H9 (cell line): Measurements from ENCODE around the gene HMCN1. TPM values are rescaled to one million over a fixed set of nuclear protein-coding genes. Genes with fewer than 3 reads are reported as not detected.

ENCODE experiments used
- DNase-seq: peaks from one replicate; pipeline ENCODE4 v3.0.0-alpha.2; 2017
- H2AFZ ChIP-seq: one replicate; pipeline ENCODE4 v1.6.1; 2013; ENCODE audit warnings: mild to moderate bottlenecking, low read length, control low read depth, moderate library complexity
- H2AK5ac ChIP-seq: 2 replicates; pipeline ENCODE4 v1.6.1; 2013; ENCODE audit warnings: low read length, control low read depth, mixed read lengths; ENCODE audit not compliant: insufficient read length
- H2BK120ac ChIP-seq: one replicate; pipeline ENCODE4 v1.6.1; 2013; ENCODE audit warnings: low read depth, mild to moderate bottlenecking, low read length, control low read depth, inconsistent platforms; ENCODE audit not compliant: poor library complexity, severe bottlenecking
- H2BK12ac ChIP-seq: 2 replicates; pipeline ENCODE4 v1.6.1; 2013; ENCODE audit warnings: low read length, control low read depth, mixed read lengths, low read depth; ENCODE audit not compliant: insufficient read length
- H2BK15ac ChIP-seq: 2 replicates; pipeline ENCODE4 v1.6.1; 2013; ENCODE audit warnings: low read depth, low read length, control low read depth
- H2BK20ac ChIP-seq: one replicate; pipeline ENCODE4 v1.6.1; 2013; ENCODE audit warnings: low read depth, mild to moderate bottlenecking, low read length, control low read depth, inconsistent platforms; ENCODE audit not compliant: poor library complexity, severe bottlenecking
- H2BK5ac ChIP-seq: 2 replicates; pipeline ENCODE4 v1.6.1; 2013; ENCODE audit warnings: low read length, control low read depth, mixed read lengths; ENCODE audit not compliant: insufficient read length
- H3K14ac ChIP-seq: 2 replicates; pipeline ENCODE4 v1.6.1; 2013; ENCODE audit warnings: low read length, control low read depth; ENCODE audit not compliant: insufficient read depth
- H3K18ac ChIP-seq: 2 replicates; pipeline ENCODE4 v1.6.1; 2013; ENCODE audit warnings: low read depth, mild to moderate bottlenecking, mixed read lengths, low read length, control low read depth; ENCODE audit not compliant: insufficient read length
- H3K23ac ChIP-seq: 2 replicates; pipeline ENCODE4 v1.6.1; 2013; ENCODE audit warnings: low read length, control low read depth, mixed read lengths, low read depth; ENCODE audit not compliant: insufficient read length
- H3K23me2 ChIP-seq: 2 replicates; pipeline ENCODE4 v1.6.1; 2013; ENCODE audit warnings: low read depth, mild to moderate bottlenecking, mixed read lengths, low read length, control low read depth; ENCODE audit not compliant: insufficient read length, poor library complexity, severe bottlenecking
- H3K27ac ChIP-seq: 2 replicates; pipeline ENCODE4 v1.5.1; 2013; ENCODE audit warnings: low read length, control low read depth, mixed read lengths, low read depth; ENCODE audit not compliant: insufficient read length
- H3K27me3 ChIP-seq: 2 replicates; pipeline ENCODE4 v1.6.1; 2013; ENCODE audit warnings: low read length, control low read depth, inconsistent platforms; ENCODE audit not compliant: insufficient read depth
- H3K4ac ChIP-seq: 2 replicates; pipeline ENCODE4 v1.6.1; 2013; ENCODE audit warnings: low read depth, mild to moderate bottlenecking, control low read depth, inconsistent platforms, low read length, moderate library complexity
- H3K4me1 ChIP-seq: 2 replicates; pipeline ENCODE4 v1.6.1; 2013; ENCODE audit warnings: low read length, control low read depth, inconsistent platforms; ENCODE audit not compliant: insufficient read depth
- H3K4me2 ChIP-seq: 2 replicates; pipeline ENCODE4 v1.6.1; 2013; ENCODE audit warnings: low read length, control low read depth, mixed read lengths; ENCODE audit not compliant: insufficient read length, insufficient read depth
- H3K56ac ChIP-seq: 2 replicates; pipeline ENCODE4 v1.6.1; 2013; ENCODE audit warnings: low read depth, mild to moderate bottlenecking, mixed read lengths, low read length, control low read depth; ENCODE audit not compliant: insufficient read length
- H3K79me1 ChIP-seq: 2 replicates; pipeline ENCODE4 v1.6.1; 2013; ENCODE audit warnings: low read depth, mild to moderate bottlenecking, moderate library complexity, low read length, control low read depth, inconsistent platforms; ENCODE audit not compliant: insufficient read depth, poor library complexity, severe bottlenecking
- H3K79me2 ChIP-seq: 2 replicates; pipeline ENCODE4 v1.6.1; 2013; ENCODE audit warnings: low read length, control low read depth, inconsistent platforms; ENCODE audit not compliant: insufficient read depth
- H3K9ac ChIP-seq: 2 replicates; pipeline ENCODE4 v1.6.1; 2013; ENCODE audit warnings: low read length, control low read depth, mixed read lengths; ENCODE audit not compliant: insufficient read length; ENCODE audit errors: extremely low read depth
- H3K9me3 ChIP-seq: one replicate; pipeline ENCODE4 v1.6.1; 2013; ENCODE audit warnings: low read depth, low read length, inconsistent platforms; ENCODE audit not compliant: control insufficient read depth
- H3T11ph ChIP-seq: one replicate; pipeline ENCODE4 v1.6.1; 2013; ENCODE audit warnings: mild to moderate bottlenecking, low read length, control low read depth, inconsistent platforms
- H4K20me1 ChIP-seq: one replicate; pipeline ENCODE4 v1.6.1; 2013; ENCODE audit not compliant: control insufficient read depth, insufficient read length, insufficient read depth
- H4K5ac ChIP-seq: 2 replicates; pipeline ENCODE4 v1.6.1; 2013; ENCODE audit warnings: low read depth, mild to moderate bottlenecking, mixed read lengths, low read length, control low read depth; ENCODE audit not compliant: insufficient read length
- H4K8ac ChIP-seq: replicated peaks from 2 replicates; pipeline ENCODE4 v1.6.1; 2013; ENCODE audit warnings: low read length, control low read depth, mixed read lengths, low read depth; ENCODE audit not compliant: insufficient read length
- H4K91ac ChIP-seq: 2 replicates; pipeline ENCODE4 v1.6.1; 2013; ENCODE audit warnings: low read depth, mild to moderate bottlenecking, moderate library complexity, mixed read lengths, low read length, control low read depth; ENCODE audit not compliant: insufficient read length
- H3K27ac Mint-ChIP-seq, 3 experiments: 2 replicates in 2 of 3; 3 replicates in 1 of 3; pipeline ENCODE4 v1.8.0; 2020 to 2021; ENCODE audit warnings: mixed read lengths in 3 of 3, mild to moderate bottlenecking in 1 of 3, moderate library complexity in 1 of 3
- H3K27me3 Mint-ChIP-seq: 2 replicates; pipeline ENCODE4 v1.8.0; 2021; ENCODE audit warnings: low read depth, mild to moderate bottlenecking, moderate library complexity, mixed read lengths
- H3K36me3 Mint-ChIP-seq, 3 experiments: 2 replicates in 2 of 3; 3 replicates in 1 of 3; pipeline ENCODE4 v1.8.0; 2020 to 2021; ENCODE audit warnings: low read depth in 3 of 3, mixed read lengths in 3 of 3; ENCODE audit not compliant: insufficient read depth in 1 of 3
- H3K4me1 Mint-ChIP-seq, 2 experiments: 2 replicates each; pipeline ENCODE4 v1.8.0; 2020; ENCODE audit warnings: mixed read lengths in 2 of 2
- H3K4me3 Mint-ChIP-seq, 2 experiments: 2 replicates in 1 of 2; 3 replicates in 1 of 2; pipeline ENCODE4 v1.8.0; 2020 to 2021; ENCODE audit warnings: mild to moderate bottlenecking in 2 of 2, mixed read lengths in 2 of 2, moderate library complexity in 1 of 2
- H3K9me3 Mint-ChIP-seq, 2 experiments: 2 replicates in 1 of 2; 3 replicates in 1 of 2; pipeline ENCODE4 v1.8.0; 2020; ENCODE audit warnings: mild to moderate bottlenecking in 2 of 2, mixed read lengths in 2 of 2, moderate library complexity in 1 of 2
- CTCF ChIP-seq: fragments of 200-600 bp; sonication (generic); conservative IDR thresholded peaks from 3 replicates; pipeline ENCODE4 v1.8.0; 2021; ENCODE audit warnings: antibody characterized with exemption, mild to moderate bottlenecking
- WGBS: extraction: QIAGEN DNeasy Blood & Tissue Kit; methylation state at CpG from one replicate; pipeline ENCODE4 v1.1.7; 2013; ENCODE audit warnings: missing lambda C conversion rate, low lambda C conversion rate, mixed read lengths; ENCODE audit not compliant: insufficient read length; ENCODE audit errors: extremely low coverage; 5-methylcytosine and 5-hydroxymethylcytosine counted together
- total RNA-seq: library from RNA; stranded (reverse); gene quantifications from 2 replicates; pipeline ENCODE4 v1.2.1, GENCODE V29; 2021

The HMCN1 gene
- total RNA-seq, 1 experiment from 2014 or later, result 3.3 TPM

DNA sequence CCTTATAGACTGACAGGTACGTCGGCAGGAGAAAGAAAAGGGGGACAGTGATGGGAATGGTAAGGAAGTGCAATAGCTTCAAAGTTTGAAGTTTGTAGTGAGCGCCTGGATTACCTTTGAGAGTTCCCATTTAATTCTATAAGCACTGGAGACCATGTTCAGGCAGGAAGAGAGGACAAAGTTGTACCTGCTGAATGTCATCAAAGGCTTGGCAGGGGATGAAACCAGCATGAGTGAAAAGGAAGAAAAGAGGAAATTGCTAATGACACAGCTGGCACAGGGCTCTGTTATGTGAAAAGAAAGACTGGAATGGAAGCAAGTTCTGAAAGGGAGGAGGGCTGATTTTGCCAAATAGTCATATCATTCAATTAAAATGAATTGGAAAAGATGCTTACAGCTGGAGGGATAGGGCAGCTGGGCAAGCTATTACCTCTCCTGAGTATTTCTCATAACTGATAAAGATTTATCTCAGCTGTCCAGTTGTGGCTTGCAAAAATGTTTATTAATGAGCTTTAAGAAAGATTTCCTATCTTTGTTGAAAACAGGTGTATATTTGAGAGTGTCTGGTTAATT lies 109.2 kb downstream of the HMCN1 start:
- H3K23ac ChIP-seq, result no peak overlapping the region
- H3T11ph ChIP-seq, result no peak overlapping the region
- Mint-ChIP-seq H3K4me1 (peaks cover 17 to 19% of the 10 kb centered on the region in 2 experiments), H3K36me3 (no peaks in the 10 kb centered on the region), H3K27ac (peak overlapping the region; percentile 18 to 63 (median 27); a peak in 6 of 7 replicates), H3K4me3 (peak overlapping the region in 1 of 2 experiments; percentile 30; a peak in 1 of 5 replicates), H3K27me3 (no peaks in the 10 kb centered on the region), H3K9me3 (no peaks in the 10 kb centered on the region)
- no peak overlapping the region for H3K56ac ChIP-seq
- H2BK15ac ChIP-seq, result no peak overlapping the region
- H2BK12ac ChIP-seq, result no peak overlapping the region
- no peaks in the 10 kb centered on the region for H3K27me3 ChIP-seq
- H3K79me1 ChIP-seq, result no peaks in the 10 kb centered on the region
- no peak overlapping the region for H4K91ac ChIP-seq
- no peak overlapping the region for H2BK5ac ChIP-seq
- TF ChIP-seq CTCF, result no peak
- H4K5ac ChIP-seq, result no peak overlapping the region
- no peaks in the 10 kb centered on the region for H4K20me1 ChIP-seq
- H4K8ac ChIP-seq, result no peak overlapping the region
- H3K27ac ChIP-seq, result peak overlapping the region; percentile 45
- no peak overlapping the region for H3K4ac ChIP-seq
- peak overlapping the region; percentile 51 for H3K4me2 ChIP-seq
- H3K18ac ChIP-seq, result no peak overlapping the region
- DNase-seq, result no peak
- H2AFZ ChIP-seq, result no peak overlapping the region
- H3K4me1 ChIP-seq, result no peaks in the 10 kb centered on the region; the same call in 1 of the 2 replicates
- no peak overlapping the region for H3K9ac ChIP-seq
- no peak overlapping the region for H2BK120ac ChIP-seq
- H3K9me3 ChIP-seq, result no peaks in the 10 kb centered on the region
- no peak overlapping the region for H3K14ac ChIP-seq
- peak overlapping the region; percentile 75 for H2BK20ac ChIP-seq
- no peak overlapping the region for H2AK5ac ChIP-seq
- WGBS, result no CpG with 5 or more reads among the region's 3 CpGs
- no peaks in the 10 kb centered on the region for H3K23me2 ChIP-seq
- no peaks in the 10 kb centered on the region for H3K79me2 ChIP-seq
